ENCODE results near the gene PRPF38B.
"Not testable (repeated sequence)": the region's sequence is repeated elsewhere in the genome, so short reads cannot be mapped to it uniquely, and the experiment has no call there.

PRPF38B gene

GRCh38 chr1:108679586-108680213, 12.4 kb upstream of the PRPF38B start:
- peaks cover 4% of the 10 kb centered on the region for H3K4me1 ChIP-seq (ENCODE audit: control insufficient read depth, insufficient read depth, low read length, poor library complexity, severe bottlenecking)
- H3K27ac ChIP-seq (ENCODE audit: low read depth, low read length, severe bottlenecking), result no peak overlapping the region
- no peak overlapping the region for H3K4me3 ChIP-seq (ENCODE audit: extremely low read depth, insufficient read depth, low read length, poor library complexity, severe bottlenecking)
- no peaks in the 10 kb centered on the region for H3K36me3 ChIP-seq (ENCODE audit: control insufficient read depth, insufficient read depth, low read length)
- 90 to 98% methylated on average over 6 to 8 of the region's 10 CpGs for WGBS, 2 experiments (ENCODE audit: insufficient coverage in 2 of 2)
- H3K9me3 ChIP-seq (ENCODE audit: control insufficient read depth, low read length), result peaks cover 9% of the 10 kb centered on the region

- not testable (repeated sequence) for H3K36me3 ChIP-seq (ENCODE audit: control insufficient read depth, insufficient read depth, low read length); H3K4me1 ChIP-seq (ENCODE audit: control insufficient read depth, insufficient read depth, low read length, poor library complexity, severe bottlenecking); H3K27ac ChIP-seq (ENCODE audit: low read depth, low read length, severe bottlenecking); H3K9me3 ChIP-seq (ENCODE audit: control insufficient read depth, low read length); H3K4me3 ChIP-seq (ENCODE audit: extremely low read depth, insufficient read depth, low read length, poor library complexity, severe bottlenecking)
- WGBS, 2 experiments (ENCODE audit: insufficient coverage in 2 of 2), result 80 to 89% methylated on average over 3 to 4 of the region's 4 CpGs
These were observed 10.4 kb upstream of the PRPF38B start for GRCh38 chr1:108681701-108682100.

- no peak overlapping the region for H3K27ac ChIP-seq (ENCODE audit: low read depth, low read length, severe bottlenecking)
- no peak overlapping the region for H3K4me3 ChIP-seq (ENCODE audit: extremely low read depth, insufficient read depth, low read length, poor library complexity, severe bottlenecking)
- no peaks in the 10 kb centered on the region for H3K36me3 ChIP-seq (ENCODE audit: control insufficient read depth, insufficient read depth, low read length)
- WGBS, 2 experiments (ENCODE audit: insufficient coverage in 2 of 2), result 88 to 100% methylated on average over 1 of the region's 1 CpG
- peaks cover 9% of the 10 kb centered on the region for H3K9me3 ChIP-seq (ENCODE audit: control insufficient read depth, low read length)
- H3K4me1 ChIP-seq (ENCODE audit: control insufficient read depth, insufficient read depth, low read length, poor library complexity, severe bottlenecking), result peaks cover 4% of the 10 kb centered on the region
These were observed 6.6 kb upstream of the PRPF38B start for GRCh38 chr1:108685529-108685928.

- 86% methylated on average over 1 of the region's 2 CpGs; no CpG with 5 or more reads in 1 of the 2 experiments for WGBS, 2 experiments (ENCODE audit: insufficient coverage in 2 of 2)
- H3K36me3 ChIP-seq (ENCODE audit: control insufficient read depth, insufficient read depth, low read length), result no peaks in the 10 kb centered on the region
These were observed 5.3 kb upstream of the PRPF38B start for GRCh38 chr1:108686614-108687313.

DNA sequence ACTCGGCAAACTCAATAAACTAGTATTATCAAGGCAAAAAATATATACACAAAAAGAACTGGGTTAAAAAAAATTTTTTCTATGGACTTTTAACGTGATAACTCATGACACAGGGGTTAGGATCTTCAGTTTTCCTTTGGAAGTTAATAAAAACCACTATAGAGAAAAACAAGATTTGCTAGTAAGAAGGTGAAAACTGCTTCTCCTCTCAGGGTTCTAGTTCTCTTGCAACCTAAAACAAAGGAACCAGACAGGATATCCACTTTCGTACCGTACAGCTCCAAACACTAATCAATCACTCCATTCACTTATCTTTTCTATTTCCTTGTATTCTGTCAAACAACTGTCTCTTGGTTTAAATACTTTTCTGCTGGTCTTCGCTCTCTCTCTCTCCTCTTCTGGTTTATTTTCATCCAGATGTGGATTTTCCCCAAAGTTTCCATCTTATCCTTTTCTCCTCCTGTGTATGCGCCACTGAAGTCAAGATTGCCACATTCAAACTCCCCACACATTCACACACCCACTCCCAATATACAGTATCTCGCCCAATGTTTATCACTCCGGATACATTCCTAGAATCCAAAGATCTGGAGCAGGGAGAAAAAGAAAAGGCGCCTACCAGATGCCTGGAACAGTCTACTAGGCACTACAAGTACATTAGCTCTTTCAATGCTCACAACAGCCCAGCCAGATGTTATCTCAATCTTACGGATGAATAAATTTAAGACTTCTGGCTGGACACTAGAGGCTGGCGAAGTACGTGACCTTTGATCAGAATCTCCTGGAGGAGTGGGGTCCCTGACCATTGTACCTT, 775 bp upstream of the PRPF38B start:
- H3K36me3 ChIP-seq (ENCODE audit: control insufficient read depth, insufficient read depth, low read length), result peaks cover 12% of the 10 kb centered on the region
- H3K9me3 ChIP-seq (ENCODE audit: control insufficient read depth, low read length), result no peaks in the 10 kb centered on the region
- WGBS, 2 experiments (ENCODE audit: insufficient coverage in 2 of 2), result 35 to 42% methylated on average over 7 to 8 of the region's 12 CpGs
- peak overlapping the region; percentile 97 for H3K27ac ChIP-seq (ENCODE audit: low read depth, low read length, severe bottlenecking)
- H3K4me3 ChIP-seq (ENCODE audit: extremely low read depth, insufficient read depth, low read length, poor library complexity, severe bottlenecking), result peak overlapping the region; percentile 80
- no peaks in the 10 kb centered on the region for H3K4me1 ChIP-seq (ENCODE audit: control insufficient read depth, insufficient read depth, low read length, poor library complexity, severe bottlenecking)

More at GRCh38 chr1:108686614-108687313, 5.3 kb upstream of the PRPF38B start:
- H3K4me1 ChIP-seq (ENCODE audit: control insufficient read depth, insufficient read depth, low read length, poor library complexity, severe bottlenecking), result peaks cover 1% of the 10 kb centered on the region
- H3K27ac ChIP-seq (ENCODE audit: low read depth, low read length, severe bottlenecking), result no peak overlapping the region
- no peak overlapping the region for H3K4me3 ChIP-seq (ENCODE audit: extremely low read depth, insufficient read depth, low read length, poor library complexity, severe bottlenecking)
- H3K9me3 ChIP-seq (ENCODE audit: control insufficient read depth, low read length), result peaks cover 8% of the 10 kb centered on the region

DNA sequence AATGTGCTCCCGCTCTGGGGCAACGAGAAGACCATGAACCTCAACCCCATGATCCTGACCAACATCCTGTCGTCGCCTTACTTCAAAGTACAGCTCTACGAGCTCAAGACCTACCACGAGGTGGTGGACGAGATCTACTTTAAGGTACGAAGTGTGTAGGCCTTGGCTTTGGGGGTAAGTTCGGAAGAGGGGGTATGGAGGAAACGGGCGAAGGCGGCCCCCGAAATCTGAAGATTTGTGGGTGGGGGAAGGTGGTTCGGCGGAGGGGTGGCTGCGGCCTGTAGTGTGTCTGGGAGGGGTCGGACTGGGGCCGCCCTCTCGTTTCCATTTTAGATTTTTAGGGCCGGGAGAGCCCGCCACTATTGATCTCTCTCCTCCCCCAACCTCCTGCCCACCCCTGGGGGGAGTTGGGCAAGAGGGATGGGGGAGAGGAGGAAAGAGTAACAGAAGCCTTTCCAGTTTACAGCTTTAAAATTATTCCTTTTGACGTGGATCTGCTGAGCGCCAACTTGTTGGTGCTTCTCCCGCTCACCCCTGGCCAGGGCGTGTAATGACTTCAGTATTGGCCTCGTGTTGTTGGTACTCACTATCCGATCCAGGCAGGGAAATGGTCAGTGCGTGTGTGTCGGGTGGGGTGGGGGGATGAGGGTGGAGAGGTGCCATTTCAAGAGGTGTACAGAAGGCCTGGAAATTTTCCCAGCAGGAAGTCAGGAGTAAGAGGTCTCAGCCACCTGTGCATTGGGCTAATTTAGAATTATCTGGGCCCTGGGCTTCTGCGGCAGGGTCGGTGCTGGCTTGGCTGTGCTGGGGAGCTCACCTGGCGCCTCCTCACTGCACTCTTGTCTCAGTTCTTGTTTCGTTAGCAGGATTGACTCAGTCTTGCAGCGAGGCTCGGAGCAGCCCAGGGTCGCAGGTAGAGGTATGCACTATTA, 880 bp downstream of the PRPF38B start:
- Histone ChIP-seq H3K4me3 (ENCODE audit: extremely low read depth, insufficient read depth, low read length, poor library complexity, severe bottlenecking) (peak overlapping the region; percentile 80), H3K9me3 (ENCODE audit: control insufficient read depth, low read length) (no peaks in the 10 kb centered on the region), H3K4me1 (ENCODE audit: control insufficient read depth, insufficient read depth, low read length, poor library complexity, severe bottlenecking) (no peaks in the 10 kb centered on the region), H3K36me3 (ENCODE audit: control insufficient read depth, insufficient read depth, low read length) (peaks cover 27% of the 10 kb centered on the region), H3K27ac (ENCODE audit: low read depth, low read length, severe bottlenecking) (peak overlapping the region; percentile 97)
- 0 to 1% methylated on average over 19 to 22 of the region's 36 CpGs for WGBS, 2 experiments (ENCODE audit: insufficient coverage in 2 of 2)

DNA sequence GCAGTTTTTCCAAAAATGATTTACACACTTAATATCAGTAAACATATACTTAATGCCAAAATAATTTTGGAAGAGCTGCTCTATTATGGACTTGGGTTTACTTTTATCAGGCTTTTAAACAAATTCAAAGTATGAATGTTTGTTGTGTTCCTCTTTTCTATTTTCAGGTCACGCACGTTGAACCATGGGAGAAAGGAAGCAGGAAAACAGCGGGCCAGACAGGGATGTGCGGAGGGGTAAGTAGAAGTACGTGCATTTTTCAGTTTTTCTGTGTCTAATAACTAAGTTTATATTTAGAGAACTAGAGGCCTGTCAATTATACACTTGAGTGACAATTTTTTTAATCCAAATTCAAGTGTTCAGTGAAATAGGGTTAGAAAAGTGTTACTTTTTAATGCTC, 3.4 kb downstream of the PRPF38B start:
- Histone ChIP-seq H3K4me3 (ENCODE audit: extremely low read depth, insufficient read depth, low read length, poor library complexity, severe bottlenecking) (no peak overlapping the region), H3K4me1 (ENCODE audit: control insufficient read depth, insufficient read depth, low read length, poor library complexity, severe bottlenecking) (no peaks in the 10 kb centered on the region), H3K36me3 (ENCODE audit: control insufficient read depth, insufficient read depth, low read length) (peaks cover 53% of the 10 kb centered on the region), H3K27ac (ENCODE audit: low read depth, low read length, severe bottlenecking) (no peak overlapping the region), H3K9me3 (ENCODE audit: control insufficient read depth, low read length) (no peaks in the 10 kb centered on the region)
- 100% methylated on average over 1 of the region's 5 CpGs for WGBS, 2 experiments (ENCODE audit: insufficient coverage in 2 of 2)

DNA sequence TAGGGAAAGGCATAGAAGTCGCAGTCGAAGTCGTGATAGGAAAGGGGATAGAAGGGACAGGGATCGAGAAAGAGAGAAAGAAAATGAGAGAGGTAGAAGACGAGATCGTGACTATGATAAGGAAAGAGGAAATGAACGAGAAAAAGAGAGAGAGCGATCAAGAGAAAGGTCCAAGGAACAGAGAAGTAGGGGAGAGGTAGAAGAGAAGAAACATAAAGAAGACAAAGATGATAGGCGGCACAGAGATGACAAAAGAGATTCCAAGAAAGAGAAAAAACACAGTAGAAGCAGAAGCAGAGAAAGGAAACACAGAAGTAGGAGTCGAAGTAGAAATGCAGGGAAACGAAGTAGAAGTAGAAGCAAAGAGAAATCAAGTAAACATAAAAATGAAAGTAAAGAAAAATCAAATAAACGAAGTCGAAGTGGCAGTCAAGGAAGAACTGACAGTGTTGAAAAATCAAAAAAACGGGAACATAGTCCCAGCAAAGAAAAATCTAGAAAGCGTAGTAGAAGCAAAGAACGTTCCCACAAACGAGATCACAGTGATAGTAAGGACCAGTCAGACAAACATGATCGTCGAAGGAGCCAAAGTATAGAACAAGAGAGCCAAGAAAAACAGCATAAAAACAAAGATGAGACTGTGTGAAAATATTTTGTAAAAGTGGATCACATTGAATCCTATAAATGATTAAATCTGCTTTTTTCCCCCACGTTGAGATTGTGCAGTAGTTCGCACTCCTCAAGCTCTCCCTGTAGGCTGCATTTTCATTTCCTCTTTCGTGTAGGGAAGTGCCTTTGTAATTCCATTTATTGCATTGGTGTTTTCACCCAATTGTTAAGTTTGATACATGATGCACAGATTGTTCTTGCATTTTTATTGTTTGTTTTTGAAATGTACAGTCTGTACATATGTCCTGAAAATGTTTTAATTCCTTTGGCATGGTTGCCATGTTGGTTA, 7.5 kb downstream of the PRPF38B start:
- H3K4me3 ChIP-seq (ENCODE audit: extremely low read depth, insufficient read depth, low read length, poor library complexity, severe bottlenecking), result no peak overlapping the region
- H3K4me1 ChIP-seq (ENCODE audit: control insufficient read depth, insufficient read depth, low read length, poor library complexity, severe bottlenecking), result peaks cover 9% of the 10 kb centered on the region
- peaks cover 70% of the 10 kb centered on the region for H3K36me3 ChIP-seq (ENCODE audit: control insufficient read depth, insufficient read depth, low read length)
- 92 to 98% methylated on average over 19 to 21 of the region's 22 CpGs for WGBS, 2 experiments (ENCODE audit: insufficient coverage in 2 of 2)
- H3K9me3 ChIP-seq (ENCODE audit: control insufficient read depth, low read length), result no peaks in the 10 kb centered on the region
- H3K27ac ChIP-seq (ENCODE audit: low read depth, low read length, severe bottlenecking), result no peak overlapping the region

- Histone ChIP-seq H3K4me3 (ENCODE audit: extremely low read depth, insufficient read depth, low read length, poor library complexity, severe bottlenecking) (no peak overlapping the region), H3K9me3 (ENCODE audit: control insufficient read depth, low read length) (no peaks in the 10 kb centered on the region), H3K36me3 (ENCODE audit: control insufficient read depth, insufficient read depth, low read length) (peaks cover 59% of the 10 kb centered on the region), H3K4me1 (ENCODE audit: control insufficient read depth, insufficient read depth, low read length, poor library complexity, severe bottlenecking) (peaks cover 9% of the 10 kb centered on the region), H3K27ac (ENCODE audit: low read depth, low read length, severe bottlenecking) (no peak overlapping the region)
- 90 to 98% methylated on average over 3 of the region's 5 CpGs for WGBS, 2 experiments (ENCODE audit: insufficient coverage in 2 of 2)
These were observed 9.2 kb downstream of the PRPF38B start for GRCh38 chr1:108701176-108701849.
